Left ventricle myocardium inferior (tissue), 1 donor: ENCODE data around the gene CACNA2D1. TPM values are rescaled to one million over a fixed set of nuclear protein-coding genes. Genes with fewer than 3 reads are reported as not detected.

Experiments
- DNase-seq: peaks from one replicate; pipeline ENCODE4 v3.0.0-alpha.2; 2020
- H3K27ac ChIP-seq: fragments of 200-600 bp; replicated peaks from 2 replicates; pipeline ENCODE4 v1.8.0; 2021
- H3K27me3 ChIP-seq: fragments of 200-600 bp; 2 replicates; pipeline ENCODE4 v1.8.0; 2021; ENCODE audit warnings: low read depth
- H3K36me3 ChIP-seq: fragments of 200-600 bp; 2 replicates; pipeline ENCODE4 v1.8.0; 2021
- H3K4me1 ChIP-seq: fragments of 200-600 bp; 2 replicates; pipeline ENCODE4 v1.8.0; 2021
- H3K4me3 ChIP-seq: fragments of 200-600 bp; 2 replicates; pipeline ENCODE4 v1.8.0; 2021; ENCODE audit warnings: mild to moderate bottlenecking, moderate library complexity
- H3K9me3 ChIP-seq: fragments of 200-600 bp; replicated peaks from 2 replicates; pipeline ENCODE4 v1.8.0; 2021
- intact Hi-C: fragments of 100-400 bp; cut with micrococcal nuclease; formaldehyde crosslinking; loops from one replicate; pipeline ENCODE4 v1.11.0; 2022
- total RNA-seq: library from RNA; stranded (reverse); fragmentation: NEBNext Ultra II Directional; extraction: Animal tissue kit (Norgen Biotek cat#: 25700); gene quantifications from one replicate; pipeline ENCODE4 v1.2.1, GENCODE V29; 2021
- TF ChIP-seq, protein P1 (sequence below): fragments of 200-600 bp; IDR thresholded peaks from 2 replicates; pipeline ENCODE4 v1.8.0; 2021; ENCODE audit warnings: antibody characterized with exemption, mild to moderate bottlenecking, borderline replicate concordance
- donor health status: DM: no; HTN: yes; CAD: no; lungs with severe emphysema.

The CACNA2D1 gene
- total RNA-seq, 1 donor from 2014 or later, result 64.6 TPM

DNA sequence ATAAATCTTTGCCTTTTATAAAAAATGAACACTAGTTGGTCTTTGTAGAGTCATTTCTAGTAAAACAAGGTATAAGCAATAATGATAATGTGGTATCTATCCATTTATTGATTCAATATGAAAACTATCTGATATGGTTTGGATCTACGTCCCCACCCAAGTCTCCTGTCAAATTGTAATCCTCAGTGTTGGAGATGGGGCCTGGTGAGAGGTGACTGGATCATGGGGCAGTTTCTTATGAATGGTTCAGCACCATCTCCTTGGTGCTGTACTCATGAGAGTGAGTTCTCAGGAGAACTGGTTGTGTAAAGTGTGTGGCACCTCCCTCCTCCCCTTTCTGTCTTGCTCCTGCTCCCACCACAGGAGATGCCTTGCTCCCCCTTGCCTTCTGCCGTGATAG lies 288.8 kb downstream of the CACNA2D1 start:
- TF ChIP-seq, protein P1, sequence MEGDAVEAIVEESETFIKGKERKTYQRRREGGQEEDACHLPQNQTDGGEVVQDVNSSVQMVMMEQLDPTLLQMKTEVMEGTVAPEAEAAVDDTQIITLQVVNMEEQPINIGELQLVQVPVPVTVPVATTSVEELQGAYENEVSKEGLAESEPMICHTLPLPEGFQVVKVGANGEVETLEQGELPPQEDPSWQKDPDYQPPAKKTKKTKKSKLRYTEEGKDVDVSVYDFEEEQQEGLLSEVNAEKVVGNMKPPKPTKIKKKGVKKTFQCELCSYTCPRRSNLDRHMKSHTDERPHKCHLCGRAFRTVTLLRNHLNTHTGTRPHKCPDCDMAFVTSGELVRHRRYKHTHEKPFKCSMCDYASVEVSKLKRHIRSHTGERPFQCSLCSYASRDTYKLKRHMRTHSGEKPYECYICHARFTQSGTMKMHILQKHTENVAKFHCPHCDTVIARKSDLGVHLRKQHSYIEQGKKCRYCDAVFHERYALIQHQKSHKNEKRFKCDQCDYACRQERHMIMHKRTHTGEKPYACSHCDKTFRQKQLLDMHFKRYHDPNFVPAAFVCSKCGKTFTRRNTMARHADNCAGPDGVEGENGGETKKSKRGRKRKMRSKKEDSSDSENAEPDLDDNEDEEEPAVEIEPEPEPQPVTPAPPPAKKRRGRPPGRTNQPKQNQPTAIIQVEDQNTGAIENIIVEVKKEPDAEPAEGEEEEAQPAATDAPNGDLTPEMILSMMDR, result no peak
- DNase-seq, result no peak
- intact Hi-C loops, result no loop called here
- no peak overlapping the region for H3K27ac ChIP-seq
- peaks cover 8% of the 10 kb centered on the region for H3K4me1 ChIP-seq
- no peak overlapping the region for H3K4me3 ChIP-seq
- no peaks in the 10 kb centered on the region for H3K27me3 ChIP-seq
- no peaks in the 10 kb centered on the region for H3K9me3 ChIP-seq
- H3K36me3 ChIP-seq, result no peaks in the 10 kb centered on the region

DNA sequence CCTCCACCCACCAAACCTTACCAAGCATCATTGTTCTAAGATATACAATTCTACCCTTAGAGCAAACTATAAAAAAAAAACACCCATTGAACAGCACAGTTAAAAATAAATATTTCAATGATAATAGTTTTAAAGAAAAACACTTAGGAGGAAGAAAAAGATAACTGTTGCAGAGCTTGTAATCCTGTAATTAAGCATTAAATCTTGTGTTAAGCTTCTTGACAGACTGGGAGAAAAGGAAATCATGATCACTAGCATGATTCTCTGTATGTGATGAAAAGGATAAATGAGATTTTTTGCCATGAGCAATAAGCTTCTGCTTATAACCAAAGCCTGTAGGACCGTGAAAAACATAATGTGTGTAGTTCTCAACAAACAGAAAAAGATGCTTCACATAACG lies 289.8 kb downstream of the CACNA2D1 start:
- peaks cover 8% of the 10 kb centered on the region for H3K4me1 ChIP-seq
- intact Hi-C loops, result no loop called here

DNA sequence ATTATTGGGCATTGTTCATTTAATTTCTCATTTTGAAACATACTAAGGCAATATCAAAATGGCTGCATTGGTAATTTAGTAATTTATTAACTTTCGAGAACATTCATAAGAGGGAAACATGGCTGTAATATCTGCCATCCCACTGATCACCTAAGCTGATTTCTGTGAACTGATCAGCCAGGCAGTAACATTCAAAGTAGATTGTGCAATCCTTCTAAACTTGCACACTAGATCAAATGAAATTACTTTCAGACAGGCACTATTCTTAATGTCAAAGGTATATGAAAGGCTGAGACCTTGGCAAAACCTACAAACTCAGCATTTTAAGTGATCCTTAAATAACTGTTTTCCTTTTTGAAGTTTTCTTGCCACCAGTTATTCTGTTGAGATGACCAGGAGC lies 290.7 kb downstream of the CACNA2D1 start:
- no peaks in the 10 kb centered on the region for H3K27me3 ChIP-seq
- no peak overlapping the region for H3K27ac ChIP-seq
- no peaks in the 10 kb centered on the region for H3K9me3 ChIP-seq
- DNase-seq, result no peak
- no peak overlapping the region for H3K4me3 ChIP-seq
- H3K4me1 ChIP-seq, result peaks cover 8% of the 10 kb centered on the region
- intact Hi-C loops, result no loop called here
- TF ChIP-seq, protein P1, result no peak
- no peaks in the 10 kb centered on the region for H3K36me3 ChIP-seq

More for the DNA sequence above, 289.8 kb downstream of the CACNA2D1 start:
- Histone ChIP-seq H3K9me3 (no peaks in the 10 kb centered on the region), H3K27ac (no peak overlapping the region), H3K4me3 (no peak overlapping the region), H3K27me3 (no peaks in the 10 kb centered on the region), H3K36me3 (no peaks in the 10 kb centered on the region)
- TF ChIP-seq, protein P1, result no peak
- no peak for DNase-seq

DNA sequence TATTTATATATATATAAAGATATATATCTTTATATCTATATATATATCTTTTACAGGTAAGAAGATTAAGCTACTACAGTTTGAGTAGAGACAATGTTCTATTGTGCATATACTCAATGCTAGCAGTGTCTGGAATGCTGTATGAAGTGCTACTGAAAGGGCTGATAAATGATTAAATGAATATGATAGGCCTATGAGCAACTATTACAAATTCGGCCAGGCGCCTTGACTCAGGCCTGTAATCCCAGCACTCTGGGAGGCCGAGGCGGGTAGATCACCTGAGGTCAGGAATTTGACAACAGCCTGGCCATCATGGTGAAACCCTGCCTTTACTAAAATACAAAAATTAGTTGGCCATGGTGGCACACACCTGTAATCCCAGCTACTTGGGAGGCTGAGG lies 297.1 kb downstream of the CACNA2D1 start:
- Histone ChIP-seq H3K27ac (no peak overlapping the region), H3K9me3 (no peaks in the 10 kb centered on the region), H3K27me3 (no peaks in the 10 kb centered on the region), H3K36me3 (no peaks in the 10 kb centered on the region), H3K4me1 (peaks cover 4% of the 10 kb centered on the region), H3K4me3 (no peak overlapping the region)
- intact Hi-C loops, result no loop called here
- TF ChIP-seq, protein P1, result no peak
- no peak for DNase-seq

DNA sequence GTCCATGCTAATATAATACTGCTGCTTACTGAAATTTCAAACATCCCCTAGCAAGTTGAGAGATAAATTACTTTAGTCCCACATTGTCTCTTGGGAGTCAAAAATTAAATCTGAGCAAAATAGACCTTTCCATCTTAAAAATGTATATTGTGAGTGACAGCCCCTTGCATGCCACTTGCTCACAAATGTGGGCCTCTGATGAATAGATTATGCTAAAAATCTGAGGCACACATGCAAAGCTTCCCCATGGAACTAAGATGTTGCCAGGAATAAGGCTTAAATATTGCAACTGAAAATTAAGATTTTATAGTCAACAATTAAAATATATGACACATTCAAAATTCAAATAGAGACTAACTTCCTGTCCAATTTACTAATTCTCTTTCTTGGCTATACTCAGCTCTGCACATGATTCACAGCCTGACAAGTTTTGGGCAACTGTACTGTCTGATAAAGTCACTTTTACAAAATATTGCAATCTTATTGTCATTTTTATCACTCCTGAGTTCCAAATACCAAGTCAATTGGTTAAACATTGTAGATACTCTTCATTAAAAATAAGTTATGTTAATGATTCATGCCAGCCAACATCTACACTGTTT lies 301.2 kb downstream of the CACNA2D1 start:
- H3K27me3 ChIP-seq, result no peaks in the 10 kb centered on the region
- H3K4me1 ChIP-seq, result no peaks in the 10 kb centered on the region
- no peak overlapping the region for H3K27ac ChIP-seq
- DNase-seq, result no peak
- TF ChIP-seq, protein P1, result no peak
- H3K4me3 ChIP-seq, result no peak overlapping the region
- intact Hi-C loops, result no loop called here
- no peaks in the 10 kb centered on the region for H3K9me3 ChIP-seq
- no peaks in the 10 kb centered on the region for H3K36me3 ChIP-seq
